Colon (tissue), 2 donors: Measurements from ENCODE around the gene CD244.
"Not testable (repeated sequence)": the region's sequence is repeated elsewhere in the genome, so short reads cannot be mapped to it uniquely, and the experiment has no call there.

ENCODE experiments used
- FAIRE-seq: peaks from 2 replicates; lab custom pipeline; 2012; peaks lifted over from hg19 to GRCh38; lab: Jason Lieb, UNC
- donor health status: control.
- donor health status: control.

CD244 gene

GRCh38 chr1:160862203-160863060, at the start of gene CD244:
CD244 (minus strand) TSS chr1:160862887; CDS start chr1:160862677, 210 bp downstream.
- FAIRE-seq, result no peak

- FAIRE-seq, result no peak
These were observed 49.2 kb upstream of the CD244 start for GRCh38 chr1:160911925-160912324.

GRCh38 chr1:160911441-160911840, 48.8 kb upstream of the CD244 start:
- no peak for FAIRE-seq

GRCh38 chr1:160910170-160910750, 47.6 kb upstream of the CD244 start:
- no peak for FAIRE-seq

GRCh38 chr1:160907976-160908375, 45.3 kb upstream of the CD244 start:
- FAIRE-seq, result no peak

GRCh38 chr1:160905617-160905989, 42.9 kb upstream of the CD244 start:
- FAIRE-seq, result no peak

GRCh38 chr1:160904783-160905616, 42.3 kb upstream of the CD244 start:
- FAIRE-seq, result no peak

- FAIRE-seq, result not testable (repeated sequence)
These were observed 39.6 kb upstream of the CD244 start for GRCh38 chr1:160902251-160902650.

GRCh38 chr1:160901768-160902167, 39.1 kb upstream of the CD244 start:
- no peak for FAIRE-seq

GRCh38 chr1:160900683-160901082, 38.0 kb upstream of the CD244 start:
- not testable (repeated sequence) for FAIRE-seq

- not testable (repeated sequence) for FAIRE-seq
These were observed 31.9 kb upstream of the CD244 start for GRCh38 chr1:160894368-160895135.

- FAIRE-seq, result no peak
These were observed 28.8 kb upstream of the CD244 start for GRCh38 chr1:160891474-160891873.

GRCh38 chr1:160888926-160889325, 26.2 kb upstream of the CD244 start:
- FAIRE-seq, result no peak

GRCh38 chr1:160887071-160887470, 24.4 kb upstream of the CD244 start:
- FAIRE-seq, result no peak

- FAIRE-seq, result no peak
These were observed 22.4 kb upstream of the CD244 start, which contains the start of gene ITLN1 for GRCh38 chr1:160885042-160885441. ITLN1 (minus strand) TSS chr1:160885180; CDS start chr1:160884877, 303 bp downstream.

- no peak for FAIRE-seq
These were observed 21.9 kb upstream of the CD244 start for GRCh38 chr1:160884579-160884978.

- no peak for FAIRE-seq
These were observed 21.2 kb upstream of the CD244 start for GRCh38 chr1:160883581-160884513.

- no peak for FAIRE-seq
These were observed 19.9 kb upstream of the CD244 start for GRCh38 chr1:160882582-160882981.

GRCh38 chr1:160881264-160881663, 18.6 kb upstream of the CD244 start:
- FAIRE-seq, result not testable (repeated sequence)

GRCh38 chr1:160880216-160880615, 17.5 kb upstream of the CD244 start:
- FAIRE-seq, result no peak

- no peak for FAIRE-seq
These were observed 16.4 kb upstream of the CD244 start for GRCh38 chr1:160879056-160879455.
